ENCODE data around the gene MAN2B1.
A peak's percentile ranks its signal among the peaks of the same experiment; 100 is the strongest.

The MAN2B1 gene

DNA sequence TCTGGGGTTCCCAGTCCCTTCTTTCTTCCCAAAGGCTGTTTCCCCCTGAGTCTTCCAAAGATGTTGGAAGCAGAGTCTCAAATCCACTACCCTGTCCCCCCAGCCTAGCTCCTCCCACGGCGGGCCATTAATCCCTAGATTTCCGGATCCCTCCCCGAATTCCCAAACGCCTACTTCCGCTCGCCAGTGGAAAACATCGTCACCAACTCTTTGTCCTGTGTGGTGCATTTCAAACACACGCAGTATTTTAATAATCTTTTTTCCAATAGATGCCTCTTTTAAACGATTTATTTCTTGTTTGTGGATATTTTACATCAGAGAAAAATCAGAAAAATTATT, 55.2 kb downstream of the MAN2B1 start:
- TF ChIP-seq, protein P1, sequence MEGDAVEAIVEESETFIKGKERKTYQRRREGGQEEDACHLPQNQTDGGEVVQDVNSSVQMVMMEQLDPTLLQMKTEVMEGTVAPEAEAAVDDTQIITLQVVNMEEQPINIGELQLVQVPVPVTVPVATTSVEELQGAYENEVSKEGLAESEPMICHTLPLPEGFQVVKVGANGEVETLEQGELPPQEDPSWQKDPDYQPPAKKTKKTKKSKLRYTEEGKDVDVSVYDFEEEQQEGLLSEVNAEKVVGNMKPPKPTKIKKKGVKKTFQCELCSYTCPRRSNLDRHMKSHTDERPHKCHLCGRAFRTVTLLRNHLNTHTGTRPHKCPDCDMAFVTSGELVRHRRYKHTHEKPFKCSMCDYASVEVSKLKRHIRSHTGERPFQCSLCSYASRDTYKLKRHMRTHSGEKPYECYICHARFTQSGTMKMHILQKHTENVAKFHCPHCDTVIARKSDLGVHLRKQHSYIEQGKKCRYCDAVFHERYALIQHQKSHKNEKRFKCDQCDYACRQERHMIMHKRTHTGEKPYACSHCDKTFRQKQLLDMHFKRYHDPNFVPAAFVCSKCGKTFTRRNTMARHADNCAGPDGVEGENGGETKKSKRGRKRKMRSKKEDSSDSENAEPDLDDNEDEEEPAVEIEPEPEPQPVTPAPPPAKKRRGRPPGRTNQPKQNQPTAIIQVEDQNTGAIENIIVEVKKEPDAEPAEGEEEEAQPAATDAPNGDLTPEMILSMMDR (IDR thresholded peaks at IDR 0.05; ENCODE audit: low read depth, low read length, missing control alignments): no peak
- DNase-seq: peak; percentile 56
- Histone ChIP-seq H3K27me3 (replicated peaks) (no peaks in the 10 kb centered on the region), H3K27ac (peak overlapping the region; percentile 85), H3K36me3 (replicated peaks) (peaks cover 23% of the 10 kb centered on the region), H3K4me3 (ENCODE audit: low read depth, low read length) (peak overlapping the region; percentile 100)
- in situ Hi-C loops (cut with HindIII; ENCODE audit: low pct_ligation_motif_present, low sequenced_read_pairs): no loop called here

DNA sequence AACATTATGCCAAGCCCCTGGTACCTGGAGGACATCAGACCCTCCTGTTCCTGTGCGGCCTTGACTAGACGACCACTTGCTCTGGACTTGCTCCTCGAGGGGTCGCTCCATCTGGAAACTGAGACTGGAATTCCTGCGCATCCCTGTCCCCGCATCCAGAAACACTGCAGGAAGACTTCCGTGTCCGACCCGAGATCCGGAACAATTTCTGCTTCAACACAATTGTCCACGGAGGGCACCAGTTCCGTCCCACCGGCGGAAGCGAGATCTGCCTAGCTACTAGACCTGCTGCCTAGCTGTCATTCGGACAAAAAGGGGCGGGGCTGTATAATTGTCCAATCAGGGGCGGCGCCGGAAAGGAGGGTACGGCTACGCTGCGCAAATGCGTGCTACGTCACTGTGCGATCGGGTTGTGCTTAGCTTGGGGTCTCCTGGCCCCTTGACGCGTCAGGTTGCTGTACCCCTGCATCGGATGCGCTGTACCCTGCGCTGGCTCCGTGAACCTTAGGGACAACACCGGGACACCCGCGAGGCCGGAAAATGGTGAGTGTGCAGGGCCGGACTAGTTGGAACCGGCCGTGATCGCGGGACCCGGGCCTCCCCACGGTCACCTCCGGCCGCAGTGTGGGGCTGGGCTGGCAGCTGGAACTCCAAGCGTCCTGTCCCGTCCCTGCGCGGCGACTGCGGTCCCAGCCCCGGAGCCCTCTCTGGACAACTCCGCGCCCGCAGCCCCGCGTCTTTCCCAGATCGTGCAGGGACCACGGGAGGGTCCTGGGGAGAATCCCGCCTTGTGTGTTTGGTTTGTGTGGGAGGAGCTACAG, 55.8 kb downstream of the MAN2B1 start, which contains the start of the genes ZNF490 and ZNF791:
Gene ZNF490 (minus strand): TSS at position 274 of the 821 bp plus-strand sequence. CDS start 133 bp downstream, at position 141.
Gene ZNF791 (plus strand): TSS at position 381 of the 821 bp plus-strand sequence. CDS start 160 bp downstream, at position 541.
- H3K27me3 ChIP-seq (replicated peaks): no peaks in the 10 kb centered on the region
- DNase-seq: peak; percentile 99
- H3K27ac ChIP-seq: peak within 1 kb of the TSS; percentile 85
- in situ Hi-C loops (cut with HindIII; ENCODE audit: low pct_ligation_motif_present, low sequenced_read_pairs): no loop called here
- TF ChIP-seq, protein P1 (IDR thresholded peaks at IDR 0.05; ENCODE audit: low read depth, low read length, missing control alignments): peak; percentile 34
- H3K4me3 ChIP-seq (ENCODE audit: low read depth, low read length): peak within 1 kb of the TSS; percentile 100
- peaks cover 17% of the 10 kb centered on the region for H3K36me3 ChIP-seq (replicated peaks)

DNA sequence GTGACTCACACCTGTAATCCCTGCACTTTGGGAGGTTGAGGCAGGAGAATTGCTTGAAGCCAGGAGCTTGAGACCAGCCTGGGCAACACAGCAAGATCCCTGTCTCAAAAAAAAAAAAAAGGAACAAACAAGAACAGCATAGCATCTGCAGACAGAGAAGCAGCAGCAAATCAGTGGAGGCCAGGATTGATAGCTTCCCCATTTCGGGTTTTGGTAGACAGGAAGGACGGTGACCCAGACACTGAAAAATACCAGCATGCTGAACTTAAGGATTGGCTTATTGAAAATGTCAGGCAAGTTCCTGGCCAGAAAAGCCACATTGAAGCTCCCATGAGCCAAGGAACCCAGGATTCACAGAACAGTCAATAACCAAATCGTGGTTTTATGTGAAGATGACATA, 58.9 kb downstream of the MAN2B1 start:
- in situ Hi-C loops (cut with HindIII; ENCODE audit: low pct_ligation_motif_present, low sequenced_read_pairs): no loop called here
- no peak overlapping the region for H3K4me3 ChIP-seq (ENCODE audit: low read depth, low read length)
- H3K36me3 ChIP-seq (replicated peaks): peaks cover 4% of the 10 kb centered on the region
- H3K27me3 ChIP-seq (replicated peaks): no peaks in the 10 kb centered on the region
- no peak overlapping the region for H3K27ac ChIP-seq
- no peak for DNase-seq
- TF ChIP-seq, protein P1 (IDR thresholded peaks at IDR 0.05; ENCODE audit: low read depth, low read length, missing control alignments): no peak

DNA sequence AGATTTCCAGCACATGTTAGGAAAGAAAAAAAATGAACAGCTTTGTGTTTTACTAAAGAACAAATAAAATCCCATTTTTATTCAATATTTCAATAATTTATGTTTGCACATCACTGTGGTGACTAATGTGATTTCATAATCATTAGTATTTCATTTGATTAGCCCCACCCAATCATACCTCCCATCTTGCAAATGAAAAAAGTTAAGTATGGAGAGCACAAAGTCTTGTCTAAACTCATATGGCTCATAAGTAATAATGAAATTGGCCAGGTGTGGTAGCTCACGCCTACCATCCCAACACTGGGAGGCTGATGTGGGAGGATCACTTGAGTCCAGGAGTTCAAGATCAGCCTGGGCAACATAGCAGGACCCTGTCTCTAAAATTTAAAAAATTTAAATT, 59.7 kb downstream of the MAN2B1 start:
- DNase-seq: no peak
- peaks cover 4% of the 10 kb centered on the region for H3K36me3 ChIP-seq (replicated peaks)
- in situ Hi-C loops (cut with HindIII; ENCODE audit: low pct_ligation_motif_present, low sequenced_read_pairs): no loop called here

DNA sequence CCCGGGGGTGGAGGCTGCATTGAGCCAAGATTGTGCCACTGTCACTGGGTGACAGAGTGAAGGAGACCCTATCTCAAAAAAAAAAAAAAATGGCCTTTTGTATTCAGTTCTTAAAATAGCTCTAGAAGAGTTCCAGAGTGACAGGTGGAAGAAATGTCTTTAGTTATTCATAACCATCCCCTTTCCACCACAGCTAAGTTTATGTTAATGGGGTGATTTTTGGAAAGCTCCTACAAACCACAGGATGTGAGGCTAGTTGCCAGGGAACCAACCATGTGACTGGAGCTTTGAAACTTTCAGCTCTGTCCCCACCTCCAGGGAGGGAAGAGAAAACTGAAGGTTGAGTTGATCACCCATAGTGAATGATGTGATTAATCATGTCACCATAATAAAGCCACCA, 62.8 kb downstream of the MAN2B1 start:
- DNase-seq: no peak
- H3K36me3 ChIP-seq (replicated peaks): peaks cover 4% of the 10 kb centered on the region
- no peak overlapping the region for H3K4me3 ChIP-seq (ENCODE audit: low read depth, low read length)
- no peak overlapping the region for H3K27ac ChIP-seq
- in situ Hi-C loops (cut with HindIII; ENCODE audit: low pct_ligation_motif_present, low sequenced_read_pairs): no loop called here
- no peaks in the 10 kb centered on the region for H3K27me3 ChIP-seq (replicated peaks)
- TF ChIP-seq, protein P1 (IDR thresholded peaks at IDR 0.05; ENCODE audit: low read depth, low read length, missing control alignments): no peak

More for the DNA sequence above, 59.7 kb downstream of the MAN2B1 start:
- H3K27me3 ChIP-seq (replicated peaks): no peaks in the 10 kb centered on the region
- H3K4me3 ChIP-seq (ENCODE audit: low read depth, low read length): no peak overlapping the region
- TF ChIP-seq, protein P1 (IDR thresholded peaks at IDR 0.05; ENCODE audit: low read depth, low read length, missing control alignments): no peak
- H3K27ac ChIP-seq: no peak overlapping the region
